Adipocyte (in vitro differentiated cells): ENCODE results near the gene GSX1.
"Not testable (repeated sequence)": the region's sequence is repeated elsewhere in the genome, so short reads cannot be mapped to it uniquely, and the experiment has no call there.

Source experiments
- DNase-seq: peaks from one replicate; pipeline ENCODE4 v3.0.0-alpha.2; 2015; ENCODE audit warnings: low read depth
- H3K27me3 ChIP-seq: replicated peaks from 2 replicates; pipeline ENCODE4 v1.7.0; 2013; ENCODE audit warnings: mild to moderate bottlenecking, low read length, moderate library complexity; ENCODE audit not compliant: control insufficient read depth, insufficient read depth
- H3K36me3 ChIP-seq: 2 replicates; pipeline ENCODE4 v1.7.0; 2013; ENCODE audit warnings: low read length, mild to moderate bottlenecking, moderate library complexity; ENCODE audit not compliant: control insufficient read depth, insufficient read depth, severe bottlenecking
- H3K4me1 ChIP-seq: 2 replicates; pipeline ENCODE4 v1.7.0; 2013; ENCODE audit warnings: mild to moderate bottlenecking, low read length, moderate library complexity; ENCODE audit not compliant: control insufficient read depth, insufficient read depth
- H3K4me3 ChIP-seq: 2 replicates; pipeline ENCODE4 v1.7.0; 2013; ENCODE audit warnings: mild to moderate bottlenecking, low read length, moderate library complexity
- H3K9ac ChIP-seq: 2 replicates; pipeline ENCODE4 v1.7.0; 2013; ENCODE audit warnings: mild to moderate bottlenecking, low read length, moderate library complexity
- H3K9me3 ChIP-seq: 2 replicates; pipeline ENCODE4 v1.7.0; 2013; ENCODE audit warnings: mild to moderate bottlenecking, low read length, moderate library complexity; ENCODE audit not compliant: control insufficient read depth

The GSX1 gene

DNA sequence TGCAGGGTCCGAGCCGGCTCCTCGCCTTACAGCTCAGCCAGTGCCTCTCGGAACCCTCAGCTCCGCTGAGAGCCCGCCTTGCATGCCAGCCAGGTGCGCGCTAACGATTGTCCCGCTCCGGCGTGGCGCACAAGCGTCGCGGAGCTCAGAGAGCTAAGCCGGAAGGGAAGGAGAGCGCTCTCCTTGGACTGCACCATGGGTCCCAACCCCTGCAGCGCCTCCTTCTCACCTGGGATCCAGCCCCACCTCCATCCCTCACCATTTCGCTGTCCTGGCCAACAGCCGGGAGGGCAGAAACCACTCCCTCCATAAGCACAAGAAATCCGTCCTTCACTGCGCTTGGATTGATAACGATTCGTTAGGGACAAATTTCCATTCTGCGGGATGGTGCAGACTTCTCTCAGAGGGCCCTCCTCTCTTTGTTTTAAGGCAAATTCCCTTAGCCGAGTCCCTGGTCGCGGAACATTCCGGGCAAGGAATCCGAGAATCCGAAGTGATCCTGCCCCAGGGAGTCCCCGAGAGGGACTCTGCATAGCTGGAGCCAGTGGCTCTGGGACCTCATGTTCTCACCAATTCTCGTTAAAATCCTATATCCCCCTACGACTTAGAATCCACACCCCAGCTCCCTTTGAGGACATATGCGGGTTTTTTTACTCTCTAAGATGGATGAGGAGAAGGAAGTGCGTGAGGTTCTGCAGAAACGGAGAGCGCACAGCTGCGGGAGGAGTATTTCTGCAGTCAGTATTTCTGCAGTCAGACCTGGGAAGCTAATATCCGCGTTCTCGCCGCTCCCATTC lies 2.8 kb downstream of the GSX1 start:
- H3K9ac ChIP-seq, result no peak overlapping the region
- no peak overlapping the region for H3K4me3 ChIP-seq
- peaks cover 4% of the 10 kb centered on the region for H3K4me1 ChIP-seq
- H3K36me3 ChIP-seq, result no peaks in the 10 kb centered on the region
- H3K27me3 ChIP-seq, result peaks cover 87% of the 10 kb centered on the region
- DNase-seq, result no peak
- H3K9me3 ChIP-seq, result peaks cover 5% of the 10 kb centered on the region

DNA sequence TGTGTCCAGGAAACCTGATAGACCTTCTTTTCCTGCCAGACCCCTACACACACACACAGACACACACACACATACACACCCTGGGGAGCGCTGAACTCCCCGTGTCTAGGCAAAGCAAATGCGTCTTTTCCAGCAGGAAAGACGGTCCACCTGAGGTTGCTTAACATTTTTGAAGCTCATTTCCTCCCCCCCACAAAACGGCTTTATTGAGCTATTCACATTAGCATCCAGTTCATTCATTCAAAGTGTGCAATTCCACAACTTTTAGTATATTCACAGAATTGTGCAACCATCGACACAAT lies 3.4 kb downstream of the GSX1 start:
- H3K4me1 ChIP-seq, result peaks cover 4% of the 10 kb centered on the region
- no peak for DNase-seq

DNA sequence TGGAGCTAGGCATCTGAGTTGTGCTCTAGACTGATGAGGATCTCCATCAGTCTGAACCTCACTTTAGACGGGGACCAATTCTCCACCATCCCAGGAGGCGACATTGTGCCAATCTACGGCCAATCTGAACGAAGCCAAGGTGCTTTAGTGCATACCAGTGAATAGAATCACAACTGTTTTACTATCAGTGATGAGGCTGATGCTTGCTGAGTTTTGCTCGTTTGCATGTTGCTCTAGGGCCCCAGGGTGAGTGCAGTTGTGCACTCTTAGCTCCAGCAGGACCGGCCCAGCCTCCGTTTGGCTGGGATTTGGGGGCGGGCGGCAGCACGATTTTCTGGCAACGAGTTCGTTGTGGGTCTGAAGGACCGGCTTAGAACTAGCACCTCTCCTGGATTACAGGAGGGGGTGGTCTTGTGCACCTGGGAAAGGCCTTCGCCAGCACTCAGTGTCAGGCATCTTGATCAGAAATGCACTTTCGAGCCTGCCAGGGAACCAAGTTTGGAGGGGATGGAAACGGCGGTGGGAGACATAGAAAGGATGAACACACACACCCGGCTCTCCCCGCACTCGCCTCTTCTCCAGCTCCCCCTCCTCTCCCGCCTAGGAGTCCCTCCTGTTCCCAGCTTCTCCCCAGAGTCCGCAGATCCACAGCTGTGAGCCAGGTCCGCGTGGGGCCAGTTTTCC lies 4.4 kb downstream of the GSX1 start:
- DNase-seq, result no peak
- H3K4me1 ChIP-seq, result no peaks in the 10 kb centered on the region
- H3K4me3 ChIP-seq, result peak overlapping the region; percentile 37
- no peaks in the 10 kb centered on the region for H3K36me3 ChIP-seq
- peaks cover 4% of the 10 kb centered on the region for H3K9me3 ChIP-seq
- peaks cover 89% of the 10 kb centered on the region for H3K27me3 ChIP-seq
- H3K9ac ChIP-seq, result no peak overlapping the region

More for the DNA sequence above, 3.4 kb downstream of the GSX1 start:
- Histone ChIP-seq H3K9me3 (peaks cover 5% of the 10 kb centered on the region), H3K36me3 (no peaks in the 10 kb centered on the region), H3K9ac (no peak overlapping the region), H3K4me3 (no peak overlapping the region), H3K27me3 (peaks cover 92% of the 10 kb centered on the region)

DNA sequence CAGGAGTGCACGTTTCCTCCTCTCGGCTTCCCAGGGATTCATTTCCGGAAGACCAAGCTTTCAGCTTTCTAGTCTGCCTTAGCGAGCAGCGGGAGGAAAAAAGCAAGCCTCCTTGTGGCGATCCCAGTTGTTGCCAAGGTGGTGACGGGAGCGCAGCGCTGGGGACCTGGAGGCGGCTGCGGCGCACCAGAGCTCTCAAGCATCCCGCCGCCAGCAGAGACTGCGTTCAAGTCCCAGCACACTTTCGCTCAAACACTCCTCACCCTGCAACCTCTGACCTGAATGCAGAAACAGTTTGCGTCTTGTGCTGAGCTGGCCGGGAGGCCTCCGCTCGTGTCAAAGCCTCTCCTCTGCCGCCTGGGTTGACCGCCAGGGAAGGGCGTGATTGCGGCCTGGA lies 4.9 kb downstream of the GSX1 start:
- Histone ChIP-seq H3K9me3 (no peaks in the 10 kb centered on the region), H3K36me3 (no peaks in the 10 kb centered on the region), H3K9ac (no peak overlapping the region), H3K4me1 (no peaks in the 10 kb centered on the region), H3K27me3 (peaks cover 84% of the 10 kb centered on the region), H3K4me3 (peak overlapping the region; percentile 37)
- peak; percentile 22 for DNase-seq

DNA sequence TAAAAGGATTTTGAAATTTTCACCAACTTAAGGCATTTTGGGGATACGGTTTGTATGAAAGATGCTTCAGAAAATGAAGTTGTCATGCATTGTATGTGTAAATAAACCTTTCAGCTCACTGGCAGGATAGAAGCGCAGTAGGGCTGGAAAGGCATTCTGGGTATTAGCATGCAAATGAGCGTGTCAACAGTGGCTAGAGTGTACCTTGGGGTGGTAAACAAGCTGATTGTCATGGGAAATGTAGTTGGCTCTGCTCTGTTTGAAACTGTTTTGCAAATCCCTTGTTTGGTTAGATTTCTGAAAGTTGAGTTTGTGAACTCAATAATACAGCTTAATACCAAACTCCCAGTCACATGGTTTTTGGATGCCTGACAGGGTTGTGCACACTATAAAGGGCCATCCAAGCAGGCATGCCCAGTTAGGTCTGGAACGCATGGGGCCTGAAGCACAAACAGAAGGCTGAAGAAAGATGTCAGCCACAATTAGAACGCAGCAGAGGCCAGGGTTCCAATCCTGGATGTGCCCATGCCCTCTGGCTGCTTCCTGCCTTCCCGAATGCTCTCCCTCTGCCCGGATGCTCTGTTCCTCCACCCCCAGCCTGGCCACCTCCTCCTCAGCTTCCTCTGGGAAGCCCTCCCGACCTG lies 14.6 kb downstream of the GSX1 start:
- no peak for DNase-seq
- H3K9ac ChIP-seq, result no peak overlapping the region
- H3K36me3 ChIP-seq, result no peaks in the 10 kb centered on the region
- no peaks in the 10 kb centered on the region for H3K4me1 ChIP-seq
- H3K9me3 ChIP-seq, result no peaks in the 10 kb centered on the region
- peaks cover 55% of the 10 kb centered on the region for H3K27me3 ChIP-seq
- H3K4me3 ChIP-seq, result no peak overlapping the region

DNA sequence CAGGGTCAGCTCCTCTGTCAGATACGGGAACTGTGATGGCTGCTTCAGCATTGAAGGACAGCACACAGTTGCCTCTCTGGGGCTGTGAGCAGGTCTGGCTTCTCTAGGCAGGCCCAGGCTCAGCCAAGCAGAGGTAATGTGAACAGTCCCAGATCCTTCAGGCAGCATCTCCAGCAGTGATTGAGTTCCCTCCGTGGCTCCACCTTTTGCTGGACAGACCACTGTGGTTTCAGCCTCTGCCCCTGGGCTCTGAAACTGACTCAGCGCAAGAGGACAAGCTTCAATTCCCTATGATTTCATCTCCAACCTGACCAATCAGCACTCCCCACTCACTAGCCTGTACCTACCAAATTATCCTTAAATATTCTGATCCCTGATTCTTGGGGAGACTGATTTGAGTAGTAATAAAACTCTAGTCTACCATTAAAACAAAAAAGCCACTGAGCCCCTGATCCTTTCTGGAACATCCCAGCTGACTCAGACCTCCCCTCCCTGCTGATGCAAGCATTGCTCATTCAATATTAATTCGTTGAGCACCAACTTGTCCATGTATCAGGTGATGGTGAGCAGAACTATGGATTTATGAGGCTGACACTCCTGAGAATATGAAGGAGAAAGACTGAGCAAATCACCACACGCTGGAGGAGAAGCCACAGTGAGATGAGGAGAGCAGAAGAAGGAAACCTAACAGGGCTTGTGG lies 16.7 kb downstream of the GSX1 start:
- no peak overlapping the region for H3K9ac ChIP-seq
- H3K27me3 ChIP-seq, result peaks cover 53% of the 10 kb centered on the region

DNA sequence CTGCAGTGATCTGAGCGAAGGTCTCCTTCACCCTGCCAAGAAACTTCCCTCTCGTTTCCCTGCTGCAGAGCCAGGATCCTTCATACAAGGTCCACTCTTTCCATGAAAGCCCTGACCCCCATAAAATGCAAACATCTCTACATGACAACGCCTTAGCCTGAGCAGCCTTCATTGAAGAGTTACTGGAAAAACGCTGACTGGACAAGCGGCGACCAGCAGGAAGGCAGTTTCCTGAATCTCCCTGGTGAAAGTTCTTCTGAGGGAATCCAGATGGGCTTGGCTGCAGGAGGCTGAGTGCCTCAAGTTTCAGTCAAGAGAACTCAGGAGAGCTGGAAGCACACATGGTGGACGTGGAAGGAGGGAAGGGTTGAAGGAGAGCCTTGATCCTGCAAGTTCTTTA lies 17.7 kb downstream of the GSX1 start:
- Histone ChIP-seq H3K9ac (no peak overlapping the region), H3K4me3 (no peak overlapping the region), H3K27me3 (peaks cover 51% of the 10 kb centered on the region), H3K36me3 (no peaks in the 10 kb centered on the region), H3K9me3 (no peaks in the 10 kb centered on the region), H3K4me1 (no peaks in the 10 kb centered on the region)
- DNase-seq, result no peak

More for the DNA sequence above, 16.7 kb downstream of the GSX1 start:
- H3K4me1 ChIP-seq, result no peaks in the 10 kb centered on the region
- no peaks in the 10 kb centered on the region for H3K36me3 ChIP-seq
- H3K4me3 ChIP-seq, result no peak overlapping the region
- H3K9me3 ChIP-seq, result no peaks in the 10 kb centered on the region
- no peak for DNase-seq

DNA sequence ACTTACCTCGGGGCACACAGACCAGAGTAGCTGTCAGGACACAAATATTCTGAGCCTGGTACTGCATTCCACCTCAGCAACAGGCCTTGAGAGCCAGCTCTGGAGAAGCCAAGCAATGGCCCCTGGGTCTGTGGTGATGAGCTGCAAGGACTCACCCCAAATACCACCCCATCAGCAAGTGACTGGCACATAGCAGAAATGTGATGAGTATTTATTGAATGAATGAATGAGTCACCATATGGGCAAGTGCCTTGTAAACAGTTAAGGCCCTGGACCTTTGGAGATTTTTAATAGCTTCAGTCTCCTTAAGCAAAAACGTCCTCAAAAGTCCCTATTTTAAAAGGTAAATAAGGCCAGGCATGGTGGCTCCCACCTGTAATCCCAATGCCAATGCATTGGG lies 18.2 kb downstream of the GSX1 start:
- no peak for DNase-seq
- H3K4me3 ChIP-seq, result no peak overlapping the region
- no peaks in the 10 kb centered on the region for H3K36me3 ChIP-seq
- H3K9me3 ChIP-seq, result no peaks in the 10 kb centered on the region
- no peaks in the 10 kb centered on the region for H3K4me1 ChIP-seq
- no peak overlapping the region for H3K9ac ChIP-seq
- H3K27me3 ChIP-seq, result peaks cover 48% of the 10 kb centered on the region

DNA sequence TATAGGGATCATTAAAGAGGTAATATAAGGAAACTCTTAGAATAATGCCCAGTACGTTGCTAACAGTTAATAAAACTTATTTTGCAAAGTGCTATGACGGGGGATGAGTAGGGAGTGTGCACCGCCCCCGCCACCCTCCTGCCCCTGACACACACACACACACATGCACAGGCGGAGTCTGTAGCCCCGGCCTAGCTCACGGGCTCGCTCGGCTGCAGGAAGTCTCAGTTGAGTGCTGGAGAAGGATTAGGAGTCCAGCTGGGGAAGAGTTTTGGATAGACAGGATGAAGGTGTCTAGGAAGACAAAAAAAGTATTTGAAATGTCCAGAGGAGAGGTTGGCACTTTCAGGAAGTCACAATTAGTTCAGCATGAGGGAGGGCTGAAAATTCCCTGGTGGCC lies 21.5 kb downstream of the GSX1 start:
- Histone ChIP-seq H3K27me3 (peaks cover 47% of the 10 kb centered on the region), H3K4me1 (no peaks in the 10 kb centered on the region), H3K9ac (no peak overlapping the region), H3K9me3 (peaks cover 5% of the 10 kb centered on the region), H3K4me3 (no peak overlapping the region), H3K36me3 (no peaks in the 10 kb centered on the region)
- DNase-seq, result no peak

DNA sequence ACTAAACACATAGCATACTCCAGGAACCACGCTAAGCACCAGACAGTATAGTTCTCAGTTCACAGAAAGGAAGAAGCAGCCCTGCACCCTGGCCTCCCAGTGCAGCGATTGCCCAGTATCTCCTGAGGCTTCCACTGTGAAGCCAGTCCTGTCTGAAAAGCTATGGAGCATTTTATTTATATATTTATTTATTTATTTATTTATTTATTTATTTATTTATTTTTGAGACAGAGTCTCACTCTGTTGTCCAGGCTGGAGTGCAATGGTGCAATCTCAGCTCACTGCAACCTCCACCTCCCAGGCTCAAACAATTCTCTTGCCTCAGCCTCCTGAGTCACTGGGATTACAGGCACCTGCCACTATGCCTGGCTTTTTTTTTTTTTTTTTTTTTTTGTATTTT lies 25.5 kb downstream of the GSX1 start:
- not testable (repeated sequence) for H3K9me3 ChIP-seq, H3K36me3 ChIP-seq, H3K4me3 ChIP-seq, H3K9ac ChIP-seq, DNase-seq, H3K4me1 ChIP-seq
- H3K27me3 ChIP-seq, result peaks cover 70% of the 10 kb centered on the region
